PC-3 (cell line): ENCODE data around the gene CRELD2.

ENCODE experiments used
- EZH2 ChIP-seq: fragments of 300-600 bp; sonication (generic); IDR thresholded peaks from one replicate; pipeline ENCODE4 v1.6.1; 2017; ENCODE audit warnings: antibody characterized with exemption, mild to moderate bottlenecking, low read length; ENCODE audit not compliant: unreplicated experiment
- EZH2phosphoT487 ChIP-seq: fragments of 300-600 bp; sonication (generic); IDR thresholded peaks from 2 replicates; pipeline ENCODE4 v1.6.1; 2018; ENCODE audit warnings: mild to moderate bottlenecking, antibody characterized with exemption, low read length, borderline replicate concordance
- TF ChIP-seq, protein P1 (sequence below): fragments of 300-600 bp; sonication (generic); conservative IDR thresholded peaks from 2 replicates; pipeline ENCODE4 v1.5.1; 2017; ENCODE audit warnings: antibody characterized with exemption, low read depth, mild to moderate bottlenecking, low read length

- TF ChIP-seq, protein P1, sequence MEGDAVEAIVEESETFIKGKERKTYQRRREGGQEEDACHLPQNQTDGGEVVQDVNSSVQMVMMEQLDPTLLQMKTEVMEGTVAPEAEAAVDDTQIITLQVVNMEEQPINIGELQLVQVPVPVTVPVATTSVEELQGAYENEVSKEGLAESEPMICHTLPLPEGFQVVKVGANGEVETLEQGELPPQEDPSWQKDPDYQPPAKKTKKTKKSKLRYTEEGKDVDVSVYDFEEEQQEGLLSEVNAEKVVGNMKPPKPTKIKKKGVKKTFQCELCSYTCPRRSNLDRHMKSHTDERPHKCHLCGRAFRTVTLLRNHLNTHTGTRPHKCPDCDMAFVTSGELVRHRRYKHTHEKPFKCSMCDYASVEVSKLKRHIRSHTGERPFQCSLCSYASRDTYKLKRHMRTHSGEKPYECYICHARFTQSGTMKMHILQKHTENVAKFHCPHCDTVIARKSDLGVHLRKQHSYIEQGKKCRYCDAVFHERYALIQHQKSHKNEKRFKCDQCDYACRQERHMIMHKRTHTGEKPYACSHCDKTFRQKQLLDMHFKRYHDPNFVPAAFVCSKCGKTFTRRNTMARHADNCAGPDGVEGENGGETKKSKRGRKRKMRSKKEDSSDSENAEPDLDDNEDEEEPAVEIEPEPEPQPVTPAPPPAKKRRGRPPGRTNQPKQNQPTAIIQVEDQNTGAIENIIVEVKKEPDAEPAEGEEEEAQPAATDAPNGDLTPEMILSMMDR: no peak
- TF ChIP-seq EZH2: no peak
- TF ChIP-seq EZH2phosphoT487: no peak
These were observed 31.4 kb upstream of the CRELD2 start for GRCh38 chr22:49887064-49887451.
